GM12865 (cell line): Measurements from ENCODE around the gene PTGR1.

Experiments used
- DNase-seq: peaks from one replicate; pipeline ENCODE4 v3.0.0; 2010; ENCODE audit warnings: low read depth
- H3K4me3 ChIP-seq: 2 replicates; pipeline ENCODE4 v1.5.1; 2011; ENCODE audit warnings: mild to moderate bottlenecking, low read depth, low read length, control low read depth
- CTCF ChIP-seq: IDR thresholded peaks from 2 replicates; pipeline ENCODE4 v1.5.1; 2011; ENCODE audit warnings: low read length, control low read depth, low read depth, inconsistent platforms; ENCODE audit not compliant: insufficient read depth; ENCODE audit errors: missing control alignments

PTGR1 gene

GRCh38 chr9:111599092-111599954, at the start of gene PTGR1:
PTGR1 (minus strand) TSS chr9:111599647; CDS start chr9:111597422, 2,225 bp downstream.
- peak within 1 kb of the TSS; percentile 73 for H3K4me3 ChIP-seq
- peak; percentile 33 for DNase-seq
- TF ChIP-seq CTCF = no peak

- H3K4me3 ChIP-seq = no peak overlapping the region
- no peak for DNase-seq
- no peak for TF ChIP-seq CTCF
These were observed 49.6 kb upstream of the PTGR1 start for GRCh38 chr9:111649016-111649415.

- DNase-seq = no peak
- TF ChIP-seq CTCF = no peak
- no peak overlapping the region for H3K4me3 ChIP-seq
These were observed 48.6 kb upstream of the PTGR1 start for GRCh38 chr9:111648066-111648465.

- no peak overlapping the region for H3K4me3 ChIP-seq
- no peak for TF ChIP-seq CTCF
- DNase-seq = no peak
These were observed 47.0 kb upstream of the PTGR1 start for GRCh38 chr9:111646417-111646816.

GRCh38 chr9:111645806-111646205, 46.4 kb upstream of the PTGR1 start:
- H3K4me3 ChIP-seq = no peak overlapping the region
- TF ChIP-seq CTCF = no peak
- no peak for DNase-seq

GRCh38 chr9:111644195-111644772, 44.8 kb upstream of the PTGR1 start:
- no peak overlapping the region for H3K4me3 ChIP-seq
- no peak for TF ChIP-seq CTCF
- DNase-seq = no peak

DNA sequence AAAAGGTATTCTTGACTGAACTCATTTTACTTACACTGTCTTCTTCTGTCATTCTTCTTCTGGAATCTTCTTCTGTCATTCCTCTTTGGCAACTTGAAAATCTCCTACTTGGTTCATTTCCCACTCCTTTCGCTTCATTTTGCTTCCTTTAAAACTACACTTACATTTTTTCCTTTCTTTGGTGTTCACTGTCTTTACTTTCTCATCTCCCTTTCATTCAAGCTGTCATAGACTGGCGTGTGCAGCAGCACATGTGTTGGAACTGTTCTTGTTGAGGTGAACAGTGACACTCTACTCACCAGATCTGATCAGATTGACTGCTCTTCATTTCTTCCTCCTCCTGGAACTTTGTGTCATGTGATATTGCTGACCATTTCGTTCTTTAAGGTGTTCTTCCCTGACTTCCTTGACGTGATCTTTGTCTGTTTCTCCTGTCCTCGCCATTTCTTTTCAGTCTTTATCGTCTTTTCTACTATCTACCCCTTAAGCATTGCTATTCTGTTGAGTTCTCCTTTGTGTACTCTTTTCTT, 38.0 kb upstream of the PTGR1 start:
- no peak for TF ChIP-seq CTCF
- no peak for DNase-seq
- H3K4me3 ChIP-seq = no peak overlapping the region
